Measurements from ENCODE around the gene TBKBP1. TPM values are rescaled to one million over a fixed set of nuclear protein-coding genes. Genes with fewer than 3 reads are reported as not detected.

Gene TBKBP1
- total RNA-seq, 4 donors from 2014 or later, result 3.0 to 23.1 (median 5.2) TPM

DNA sequence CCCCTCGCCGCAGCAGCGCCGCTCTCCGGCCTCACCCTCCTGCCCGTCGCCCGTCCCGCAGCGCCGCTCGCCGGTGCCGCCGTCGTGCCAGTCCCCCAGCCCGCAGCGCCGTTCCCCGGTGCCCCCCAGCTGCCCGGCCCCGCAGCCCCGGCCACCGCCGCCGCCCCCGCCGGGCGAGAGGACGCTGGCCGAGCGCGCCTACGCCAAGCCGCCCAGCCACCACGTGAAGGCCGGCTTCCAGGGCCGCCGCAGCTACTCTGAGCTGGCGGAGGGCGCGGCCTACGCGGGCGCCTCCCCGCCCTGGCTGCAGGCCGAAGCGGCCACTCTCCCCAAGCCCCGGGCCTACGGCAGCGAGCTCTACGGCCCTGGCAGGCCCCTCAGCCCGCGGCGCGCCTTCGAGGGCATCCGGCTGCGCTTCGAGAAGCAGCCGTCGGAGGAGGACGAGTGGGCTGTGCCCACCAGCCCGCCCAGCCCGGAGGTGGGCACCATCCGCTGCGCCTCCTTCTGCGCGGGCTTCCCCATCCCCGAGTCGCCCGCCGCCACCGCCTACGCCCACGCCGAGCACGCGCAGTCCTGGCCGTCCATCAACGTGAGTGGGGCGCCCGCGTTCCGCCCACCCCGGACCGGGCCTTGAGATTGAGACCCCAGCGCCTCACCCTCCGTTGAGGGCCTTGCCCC lies 15.0 kb downstream of the TBKBP1 start:
- no peak for DNase-seq
- Histone ChIP-seq H3K4me1 (peaks cover 0 to 21% (median 7%) of the 10 kb centered on the region in 4 donors), H3K36me3 (peaks cover 0 to 7% (median 0%) of the 10 kb centered on the region in 3 donors), H3K4me3 (peak overlapping the region in 2 of 4 donors; percentile 37 to 52), H3K27ac (no peak overlapping the region), H3K27me3 (no peaks in the 10 kb centered on the region), H3K9me3 (no peaks in the 10 kb centered on the region)
- TF ChIP-seq, protein P1, sequence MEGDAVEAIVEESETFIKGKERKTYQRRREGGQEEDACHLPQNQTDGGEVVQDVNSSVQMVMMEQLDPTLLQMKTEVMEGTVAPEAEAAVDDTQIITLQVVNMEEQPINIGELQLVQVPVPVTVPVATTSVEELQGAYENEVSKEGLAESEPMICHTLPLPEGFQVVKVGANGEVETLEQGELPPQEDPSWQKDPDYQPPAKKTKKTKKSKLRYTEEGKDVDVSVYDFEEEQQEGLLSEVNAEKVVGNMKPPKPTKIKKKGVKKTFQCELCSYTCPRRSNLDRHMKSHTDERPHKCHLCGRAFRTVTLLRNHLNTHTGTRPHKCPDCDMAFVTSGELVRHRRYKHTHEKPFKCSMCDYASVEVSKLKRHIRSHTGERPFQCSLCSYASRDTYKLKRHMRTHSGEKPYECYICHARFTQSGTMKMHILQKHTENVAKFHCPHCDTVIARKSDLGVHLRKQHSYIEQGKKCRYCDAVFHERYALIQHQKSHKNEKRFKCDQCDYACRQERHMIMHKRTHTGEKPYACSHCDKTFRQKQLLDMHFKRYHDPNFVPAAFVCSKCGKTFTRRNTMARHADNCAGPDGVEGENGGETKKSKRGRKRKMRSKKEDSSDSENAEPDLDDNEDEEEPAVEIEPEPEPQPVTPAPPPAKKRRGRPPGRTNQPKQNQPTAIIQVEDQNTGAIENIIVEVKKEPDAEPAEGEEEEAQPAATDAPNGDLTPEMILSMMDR (IDR thresholded peaks at IDR 0.05), result no peak

GRCh38 chr17:47709594-47709993 lies 15.6 kb downstream of the TBKBP1 start:
- no peak overlapping the region for H3K27ac ChIP-seq
- H3K9me3 ChIP-seq, result no peaks in the 10 kb centered on the region
- no peak overlapping the region for H3K4me3 ChIP-seq
- no peaks in the 10 kb centered on the region for H3K27me3 ChIP-seq
- peaks cover 0 to 15% (median 10%) of the 10 kb centered on the region in 4 donors for H3K4me1 ChIP-seq
- peaks cover 0 to 7% (median 0%) of the 10 kb centered on the region in 3 donors for H3K36me3 ChIP-seq
- TF ChIP-seq POLR2A (IDR thresholded peaks at IDR 0.05), result no peak
- TF ChIP-seq, protein P1 (IDR thresholded peaks at IDR 0.05), result no peak
- no peak for DNase-seq

GRCh38 chr17:47711366-47712099 lies 17.6 kb downstream of the TBKBP1 start:
- H3K36me3 ChIP-seq, result peaks cover 0 to 7% (median 0%) of the 10 kb centered on the region in 3 donors
- no peaks in the 10 kb centered on the region for H3K9me3 ChIP-seq
- DNase-seq, result no peak
- no peak overlapping the region for H3K4me3 ChIP-seq
- TF ChIP-seq, protein P1 (IDR thresholded peaks at IDR 0.05), result no peak
- TF ChIP-seq POLR2A (IDR thresholded peaks at IDR 0.05), result no peak
- H3K4me1 ChIP-seq, result peaks cover 0 to 20% (median 3%) of the 10 kb centered on the region in 4 donors
- no peak overlapping the region for H3K27ac ChIP-seq
- H3K27me3 ChIP-seq, result no peaks in the 10 kb centered on the region

DNA sequence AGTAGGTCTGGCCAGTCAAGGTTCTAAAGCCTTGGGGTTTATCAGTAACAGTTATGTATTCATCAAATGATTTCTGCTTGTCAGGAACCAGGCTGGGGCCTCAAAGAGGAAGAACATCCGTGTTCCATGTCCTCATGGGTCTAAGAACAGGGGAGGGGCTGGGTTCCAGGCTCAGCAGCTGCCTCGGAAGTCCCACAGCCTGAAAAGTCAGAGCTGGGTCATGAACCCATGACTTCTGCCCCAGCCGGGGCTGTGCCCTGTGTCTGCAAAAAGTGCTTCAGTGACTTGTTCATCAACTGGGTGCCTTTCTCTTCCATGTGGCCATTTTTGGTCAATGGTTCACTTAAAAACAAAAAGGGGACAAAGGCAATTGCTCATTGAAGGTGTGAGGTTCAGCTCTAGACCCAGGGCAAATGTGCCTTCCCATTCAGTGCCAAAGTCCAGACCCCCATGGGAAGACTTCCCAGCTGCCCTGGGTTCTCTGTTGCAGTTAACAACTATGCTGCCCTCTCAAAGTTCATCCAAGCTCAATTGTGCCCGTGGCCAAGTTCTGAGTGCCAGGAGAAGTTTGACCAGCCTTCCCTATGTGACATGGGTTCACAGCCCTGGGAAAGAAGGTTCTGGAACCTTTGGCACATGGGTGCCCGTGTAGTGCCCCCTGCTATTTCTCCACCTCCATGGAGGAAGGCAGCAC lies 18.5 kb downstream of the TBKBP1 start:
- DNase-seq, result no peak
- Histone ChIP-seq H3K4me3 (no peak overlapping the region), H3K27me3 (no peaks in the 10 kb centered on the region), H3K27ac (no peak overlapping the region), H3K4me1 (peaks cover 0 to 20% (median 2%) of the 10 kb centered on the region in 4 donors), H3K36me3 (peaks cover 0 to 7% (median 0%) of the 10 kb centered on the region in 3 donors), H3K9me3 (no peaks in the 10 kb centered on the region)
- no peak for TF ChIP-seq POLR2A (IDR thresholded peaks at IDR 0.05)
- TF ChIP-seq, protein P1 (IDR thresholded peaks at IDR 0.05), result no peak

- peak in 2 of 3 donors; percentile 48 to 66 for DNase-seq
- Histone ChIP-seq H3K4me3 (no peak overlapping the region), H3K27ac (no peak overlapping the region), H3K4me1 (peaks cover 0 to 20% (median under 1%) of the 10 kb centered on the region in 4 donors), H3K27me3 (no peaks in the 10 kb centered on the region), H3K9me3 (no peaks in the 10 kb centered on the region), H3K36me3 (peaks cover 0 to 7% (median 0%) of the 10 kb centered on the region in 3 donors)
- TF ChIP-seq, protein P1 (IDR thresholded peaks at IDR 0.05), result no peak
- TF ChIP-seq POLR2A (IDR thresholded peaks at IDR 0.05), result no peak
Observed at GRCh38 chr17:47713980-47714700, 20.2 kb downstream of the TBKBP1 start.

Measured in Peyer's patch (tissue), 4 donors.